ENCODE measurements around the gene HEATR3.

Gene HEATR3, protein sequence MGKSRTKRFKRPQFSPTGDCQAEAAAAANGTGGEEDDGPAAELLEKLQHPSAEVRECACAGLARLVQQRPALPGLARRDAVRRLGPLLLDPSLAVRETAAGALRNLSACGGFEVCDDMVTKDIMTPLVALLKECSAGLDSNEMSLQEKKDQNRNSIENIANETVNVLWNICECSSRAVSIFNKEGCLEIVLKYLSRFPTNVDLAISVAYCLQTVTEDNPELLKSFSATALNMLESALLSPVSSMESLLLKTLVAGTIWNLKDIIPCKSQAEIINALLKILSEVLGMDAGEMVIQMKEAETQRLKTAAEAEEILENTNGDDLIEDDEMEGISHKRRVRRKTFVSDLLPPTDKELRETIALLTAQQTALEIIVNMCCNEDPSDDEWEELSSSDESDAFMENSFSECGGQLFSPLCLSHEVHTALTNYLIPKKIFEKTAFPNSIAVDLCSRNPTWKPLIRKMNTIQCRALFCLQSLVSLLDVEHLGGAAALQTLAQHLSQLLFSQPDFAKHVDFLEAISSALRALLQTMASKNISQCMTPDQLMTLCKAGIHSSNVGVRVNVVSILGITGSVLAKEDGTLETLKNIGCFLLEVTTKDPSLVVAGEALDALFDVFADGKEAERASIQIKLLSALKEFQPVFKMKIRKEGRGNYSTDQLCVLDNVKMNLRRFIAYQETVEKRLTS

GRCh38 chr16:50065624-50066481 lies at the start of gene HEATR3:
Gene HEATR3, plus strand, starts transcription at chr16:50065970. Its CDS starts 162 bp downstream, at chr16:50066132.
- peak; percentile 92 for DNase-seq

DNA sequence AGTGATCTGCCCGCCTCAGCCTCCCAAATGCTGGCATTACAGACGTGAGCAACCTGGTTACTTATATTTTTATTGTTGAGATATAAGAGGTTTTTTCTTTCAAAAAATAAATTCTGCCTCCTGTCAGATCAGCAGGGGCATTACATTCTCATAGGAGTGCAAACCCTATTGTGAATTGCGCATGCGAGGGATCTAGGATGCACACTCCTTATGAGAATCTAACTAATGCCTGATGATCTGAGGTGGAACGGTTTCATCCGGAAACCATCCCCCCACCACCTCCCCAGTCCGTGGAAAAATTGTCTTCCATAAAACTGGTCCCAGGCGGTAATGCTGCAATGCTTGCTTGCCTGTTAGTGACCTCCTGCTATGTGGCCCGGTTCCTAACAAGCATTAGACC lies 48.2 kb upstream of the HEATR3 start:
- DNase-seq = no peak

DNA sequence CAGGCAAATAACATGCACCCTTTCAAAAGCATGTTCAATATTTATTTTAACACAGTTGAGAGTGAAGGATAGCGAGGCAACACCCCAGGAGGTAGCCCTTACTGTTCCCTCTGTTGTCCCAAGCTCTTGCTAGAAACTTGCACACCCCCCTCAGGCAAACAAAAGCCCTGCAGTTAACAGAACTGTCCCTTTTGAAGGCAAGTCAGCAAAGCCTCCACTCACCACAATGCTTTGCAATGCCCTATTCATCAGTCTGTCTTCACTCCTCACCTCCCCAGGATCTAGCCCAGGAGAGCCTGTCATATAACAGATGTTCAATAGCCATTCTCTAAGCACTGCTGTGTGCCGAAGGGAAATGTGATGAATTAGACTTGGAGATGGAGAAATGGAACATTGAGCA lies 44.2 kb upstream of the HEATR3 start:
- no peak for DNase-seq

GRCh38 chr16:50023641-50024040 lies 42.1 kb upstream of the HEATR3 start:
- DNase-seq = no peak

DNA sequence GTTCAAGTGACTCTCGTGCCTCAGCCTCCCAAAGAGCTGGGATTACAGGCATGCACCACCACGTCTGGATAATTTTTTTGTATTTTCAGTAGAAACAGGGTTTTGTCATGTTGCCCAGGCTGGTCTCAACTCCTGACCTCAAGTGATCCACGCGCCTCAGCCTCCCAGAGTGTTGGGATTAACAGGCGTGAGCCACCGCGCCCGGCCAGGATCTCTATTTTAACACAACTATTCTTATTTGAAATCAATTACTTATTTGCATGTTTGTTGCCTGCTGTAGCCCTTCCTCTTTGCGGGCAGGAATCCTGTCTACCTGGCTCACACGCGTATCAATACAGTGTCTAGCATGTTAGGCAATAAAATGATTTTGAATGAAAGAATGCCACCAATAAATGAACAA lies 41.6 kb upstream of the HEATR3 start:
- DNase-seq = no peak

- DNase-seq = peak; percentile 94
Measured at GRCh38 chr16:50024684-50025536, 40.9 kb upstream of the HEATR3 start, which contains the start of gene CNEP1R1. Gene CNEP1R1, plus strand, starts transcription at chr16:50025225. Its CDS starts 91 bp downstream, at chr16:50025316.

- no peak for DNase-seq
Measured at GRCh38 chr16:50025537-50025931, 40.2 kb upstream of the HEATR3 start.

DNA sequence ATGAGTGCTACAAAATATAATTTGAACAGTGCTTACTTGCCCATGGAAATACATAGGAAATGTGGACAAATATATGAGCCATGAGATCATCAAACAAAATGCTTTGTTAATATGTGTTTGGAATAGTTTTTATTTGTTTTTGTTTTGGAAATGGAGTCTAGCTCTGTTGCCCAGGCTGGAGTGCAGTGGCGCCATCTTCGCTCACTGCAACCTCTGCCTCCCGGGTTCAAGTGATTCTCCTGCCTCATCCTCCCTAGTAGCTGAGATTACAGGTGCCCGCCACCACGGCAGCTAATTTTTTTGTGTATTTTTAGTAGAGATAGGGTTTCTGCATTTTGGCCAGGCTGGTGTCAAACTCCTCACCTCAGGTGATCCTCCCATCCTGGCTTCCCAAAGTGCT lies 37.9 kb upstream of the HEATR3 start:
- no peak for DNase-seq

DNA sequence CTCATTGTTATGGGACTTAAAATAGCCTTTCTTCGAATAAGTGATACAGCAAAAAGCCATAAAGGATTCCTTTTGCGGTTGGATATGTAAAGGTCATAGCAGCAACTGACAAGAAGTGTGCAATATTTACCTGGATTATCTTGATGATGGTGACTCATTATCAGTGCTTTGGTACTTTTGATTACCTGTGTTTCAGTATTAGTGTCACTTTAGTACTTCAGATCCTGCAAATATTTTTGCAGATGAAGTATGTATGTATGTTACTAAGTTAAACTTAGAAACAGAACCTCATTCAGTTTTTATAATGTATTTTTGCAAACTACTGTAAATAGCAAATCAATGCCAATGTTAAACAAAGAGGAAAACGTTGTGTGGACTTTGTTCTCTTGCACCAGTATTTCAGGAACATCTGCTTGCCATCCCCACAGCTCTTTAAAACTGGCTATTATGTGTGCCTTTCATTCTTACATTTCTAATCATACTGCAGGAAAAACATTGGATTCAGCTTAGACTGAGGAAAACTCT lies 30.2 kb upstream of the HEATR3 start:
- no peak for DNase-seq

DNA sequence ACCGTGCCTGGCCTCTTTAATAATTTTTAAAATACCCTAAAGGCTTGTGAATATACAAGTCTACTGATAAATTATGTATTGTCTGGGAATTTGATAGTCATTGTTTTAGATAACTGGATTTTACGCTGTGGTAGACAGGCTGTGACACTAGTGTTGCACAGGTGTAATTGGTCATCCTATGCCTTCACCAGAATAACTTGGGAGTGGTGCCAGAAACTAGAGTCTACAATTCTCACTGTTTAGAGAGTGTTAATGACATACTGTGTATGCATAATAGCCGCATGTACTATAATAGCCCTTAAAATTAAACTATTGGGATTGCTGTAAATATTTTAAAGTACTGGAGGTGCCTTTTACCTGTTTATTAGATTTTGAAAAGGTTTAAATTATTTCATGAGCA lies 29.3 kb upstream of the HEATR3 start:
- no peak for DNase-seq

GRCh38 chr16:50037662-50038220 lies 28.0 kb upstream of the HEATR3 start:
- DNase-seq = no peak

DNA sequence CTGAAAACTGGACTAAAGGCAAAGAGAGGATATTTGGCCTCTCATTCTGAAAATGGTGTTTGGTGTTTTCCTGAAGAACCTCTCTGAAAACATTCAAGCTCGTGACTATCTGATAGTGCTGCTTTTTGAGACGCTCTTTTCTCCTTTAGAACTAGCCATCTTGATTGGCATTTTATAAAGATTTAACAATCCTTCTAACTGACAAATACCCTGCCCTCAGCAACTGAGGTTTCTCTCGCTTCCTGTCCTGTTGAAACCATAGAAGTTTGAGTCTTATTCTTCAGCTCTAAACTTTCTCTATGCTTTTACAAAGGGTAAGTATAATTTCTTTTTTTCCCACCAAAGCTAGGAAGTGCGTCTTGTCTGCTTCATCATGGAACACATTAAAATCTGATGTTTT lies 27.5 kb upstream of the HEATR3 start:
- no peak for DNase-seq

- DNase-seq = no peak
Measured at GRCh38 chr16:50038756-50039529, 26.8 kb upstream of the HEATR3 start.

- no peak for DNase-seq
Measured at GRCh38 chr16:50040018-50040417, 25.8 kb upstream of the HEATR3 start.

DNA sequence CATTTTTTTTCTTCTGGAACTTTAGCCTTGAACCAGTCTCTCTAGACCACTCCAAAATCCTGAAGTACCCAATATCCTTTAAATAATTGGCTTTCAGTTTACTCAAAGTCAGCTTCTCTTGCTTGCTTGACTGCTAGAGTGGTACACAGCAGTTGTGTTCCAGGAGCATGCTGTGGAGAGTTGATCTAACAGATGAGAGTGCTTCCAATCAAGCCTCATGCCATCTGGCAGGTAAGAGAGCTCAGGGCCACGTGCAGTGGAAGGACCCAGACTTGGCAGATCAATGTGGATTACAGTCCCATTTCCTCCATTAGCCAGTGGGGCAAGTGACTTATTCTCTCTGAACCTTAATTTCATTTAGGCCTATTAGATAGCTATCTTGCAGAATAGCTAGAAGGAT lies 25.1 kb upstream of the HEATR3 start:
- no peak for DNase-seq

- DNase-seq = no peak
Measured at GRCh38 chr16:50043358-50043757, 22.4 kb upstream of the HEATR3 start.

DNA sequence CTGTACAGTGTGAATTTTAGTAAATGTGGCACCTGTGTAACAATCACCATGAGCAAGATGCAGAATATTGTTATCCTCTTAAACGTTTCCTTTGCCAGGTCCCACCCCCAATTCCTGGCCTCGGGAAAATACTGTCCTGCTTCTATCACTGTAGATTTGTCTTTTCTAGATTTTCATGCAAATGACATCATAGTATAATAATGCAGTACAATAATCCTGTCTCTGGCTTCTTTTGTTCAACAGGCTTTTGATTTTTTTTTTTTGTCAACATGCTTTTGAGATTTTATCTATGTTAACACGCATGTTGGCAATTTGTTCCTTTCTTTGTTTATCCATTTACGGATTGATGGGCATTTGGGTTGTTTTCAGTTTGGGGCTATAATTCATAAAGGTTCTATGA lies 20.4 kb upstream of the HEATR3 start:
- no peak for DNase-seq

DNA sequence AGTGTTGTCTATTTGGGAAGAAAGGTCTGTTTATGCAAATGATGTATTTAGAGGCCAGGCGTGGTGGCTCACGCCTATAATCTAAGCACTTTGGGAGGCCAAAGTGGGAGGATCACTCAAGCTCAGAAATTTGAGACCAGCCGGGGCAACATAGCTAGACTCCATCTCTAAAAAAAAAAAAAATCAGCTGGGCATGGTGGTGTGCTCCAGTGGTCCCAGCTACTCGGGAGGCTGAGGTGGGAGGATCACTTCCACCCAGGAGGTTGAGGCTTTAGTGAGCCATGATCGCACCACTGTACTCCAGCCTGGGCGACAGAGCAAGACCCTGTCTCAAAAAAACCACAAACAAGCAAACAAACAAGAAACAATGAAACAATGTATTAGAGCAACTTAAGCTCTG lies 18.9 kb upstream of the HEATR3 start:
- DNase-seq = no peak

GRCh38 chr16:50047864-50048263 lies 17.9 kb upstream of the HEATR3 start:
- no peak for DNase-seq

DNA sequence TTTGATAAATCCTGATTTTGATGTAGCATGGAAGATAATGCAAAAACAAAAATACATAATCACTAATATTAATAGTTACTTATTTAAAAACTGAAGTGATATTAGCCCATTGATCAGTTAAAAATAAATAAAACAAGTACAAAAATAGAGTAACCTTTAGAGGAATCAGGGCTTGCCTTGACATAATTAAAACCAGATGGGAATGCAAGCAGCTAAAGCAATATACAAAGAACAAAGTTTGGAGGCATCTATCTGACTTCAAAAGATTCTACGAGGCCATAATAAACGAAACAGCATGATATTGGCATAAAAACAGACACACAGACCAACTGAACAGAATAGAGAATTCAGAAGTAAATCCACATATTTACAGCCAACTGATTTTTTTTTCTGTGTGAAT lies 15.0 kb upstream of the HEATR3 start:
- no peak for DNase-seq

DNA sequence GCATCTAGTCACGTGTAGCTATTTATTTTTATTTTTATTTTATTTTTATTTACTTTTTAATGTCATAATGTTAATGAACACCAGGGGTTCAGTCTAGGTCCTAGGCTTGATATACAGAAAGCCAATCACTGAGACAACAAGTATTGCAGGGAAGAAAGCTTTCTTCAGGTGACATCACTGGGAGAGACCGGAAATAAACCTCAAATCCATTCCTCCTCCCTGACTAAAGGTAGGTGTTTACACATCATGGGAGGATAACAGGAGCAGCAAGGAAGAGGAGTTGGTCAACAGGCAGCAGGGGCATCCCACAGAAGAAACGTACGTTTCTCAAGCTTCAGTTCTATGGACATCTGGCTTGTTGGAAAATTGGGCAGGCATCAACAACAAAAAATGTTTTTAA lies 9.5 kb upstream of the HEATR3 start:
- no peak for DNase-seq
